Neural cell (in vitro differentiated cells): ENCODE results near the gene ADH7.

Experiments
- EP300 ChIP-seq: fragments of 450-650 bp; conservative IDR thresholded peaks from 2 replicates; pipeline ENCODE4 v1.6.1; 2014; ENCODE audit warnings: antibody characterized with exemption, mild to moderate bottlenecking, moderate library complexity; ENCODE audit not compliant: poor library complexity, severe bottlenecking
- POLR2AphosphoS5 ChIP-seq: IDR thresholded peaks from 2 replicates; pipeline ENCODE4 v1.6.1; 2012
- RAD21 ChIP-seq: fragments of 450-650 bp; conservative IDR thresholded peaks from 2 replicates; pipeline ENCODE4 v1.6.1; 2014; ENCODE audit warnings: antibody characterized with exemption, mild to moderate bottlenecking, moderate library complexity
- TF ChIP-seq, protein P1 (sequence below): fragments of 450-650 bp; IDR thresholded peaks from 2 replicates; pipeline ENCODE4 v1.5.1; 2014; ENCODE audit warnings: antibody characterized with exemption, mild to moderate bottlenecking, moderate library complexity; ENCODE audit not compliant: poor library complexity, severe bottlenecking

DNA sequence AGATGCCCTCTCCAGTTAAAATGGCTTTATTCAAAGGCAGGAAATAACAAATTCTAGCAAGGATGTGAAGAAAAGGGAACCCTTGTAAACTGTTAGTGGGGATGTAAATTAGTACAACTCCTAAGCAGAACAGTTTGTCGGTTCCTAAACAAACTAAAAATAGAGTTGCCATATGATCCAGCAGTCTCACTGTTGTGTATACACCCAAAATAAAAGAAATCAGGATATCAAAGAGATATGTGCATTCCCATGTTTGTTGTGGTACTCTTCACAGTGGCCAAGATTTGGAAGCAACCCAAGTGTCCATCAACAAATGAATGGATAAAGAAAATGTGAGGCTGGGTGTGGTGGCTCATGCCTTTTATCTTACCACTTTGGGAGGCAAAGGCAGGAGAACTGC lies 36.1 kb downstream of the ADH7 start:
- TF ChIP-seq EP300 (no peak), RAD21 (no peak), POLR2AphosphoS5 (no peak)
- TF ChIP-seq, protein P1, sequence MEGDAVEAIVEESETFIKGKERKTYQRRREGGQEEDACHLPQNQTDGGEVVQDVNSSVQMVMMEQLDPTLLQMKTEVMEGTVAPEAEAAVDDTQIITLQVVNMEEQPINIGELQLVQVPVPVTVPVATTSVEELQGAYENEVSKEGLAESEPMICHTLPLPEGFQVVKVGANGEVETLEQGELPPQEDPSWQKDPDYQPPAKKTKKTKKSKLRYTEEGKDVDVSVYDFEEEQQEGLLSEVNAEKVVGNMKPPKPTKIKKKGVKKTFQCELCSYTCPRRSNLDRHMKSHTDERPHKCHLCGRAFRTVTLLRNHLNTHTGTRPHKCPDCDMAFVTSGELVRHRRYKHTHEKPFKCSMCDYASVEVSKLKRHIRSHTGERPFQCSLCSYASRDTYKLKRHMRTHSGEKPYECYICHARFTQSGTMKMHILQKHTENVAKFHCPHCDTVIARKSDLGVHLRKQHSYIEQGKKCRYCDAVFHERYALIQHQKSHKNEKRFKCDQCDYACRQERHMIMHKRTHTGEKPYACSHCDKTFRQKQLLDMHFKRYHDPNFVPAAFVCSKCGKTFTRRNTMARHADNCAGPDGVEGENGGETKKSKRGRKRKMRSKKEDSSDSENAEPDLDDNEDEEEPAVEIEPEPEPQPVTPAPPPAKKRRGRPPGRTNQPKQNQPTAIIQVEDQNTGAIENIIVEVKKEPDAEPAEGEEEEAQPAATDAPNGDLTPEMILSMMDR, result no peak
